Measurements from ENCODE around the gene PSMF1.
"Not testable (repeated sequence)": the region's sequence is repeated elsewhere in the genome, so short reads cannot be mapped to it uniquely, and the experiment has no call there.

PSMF1 gene

DNA sequence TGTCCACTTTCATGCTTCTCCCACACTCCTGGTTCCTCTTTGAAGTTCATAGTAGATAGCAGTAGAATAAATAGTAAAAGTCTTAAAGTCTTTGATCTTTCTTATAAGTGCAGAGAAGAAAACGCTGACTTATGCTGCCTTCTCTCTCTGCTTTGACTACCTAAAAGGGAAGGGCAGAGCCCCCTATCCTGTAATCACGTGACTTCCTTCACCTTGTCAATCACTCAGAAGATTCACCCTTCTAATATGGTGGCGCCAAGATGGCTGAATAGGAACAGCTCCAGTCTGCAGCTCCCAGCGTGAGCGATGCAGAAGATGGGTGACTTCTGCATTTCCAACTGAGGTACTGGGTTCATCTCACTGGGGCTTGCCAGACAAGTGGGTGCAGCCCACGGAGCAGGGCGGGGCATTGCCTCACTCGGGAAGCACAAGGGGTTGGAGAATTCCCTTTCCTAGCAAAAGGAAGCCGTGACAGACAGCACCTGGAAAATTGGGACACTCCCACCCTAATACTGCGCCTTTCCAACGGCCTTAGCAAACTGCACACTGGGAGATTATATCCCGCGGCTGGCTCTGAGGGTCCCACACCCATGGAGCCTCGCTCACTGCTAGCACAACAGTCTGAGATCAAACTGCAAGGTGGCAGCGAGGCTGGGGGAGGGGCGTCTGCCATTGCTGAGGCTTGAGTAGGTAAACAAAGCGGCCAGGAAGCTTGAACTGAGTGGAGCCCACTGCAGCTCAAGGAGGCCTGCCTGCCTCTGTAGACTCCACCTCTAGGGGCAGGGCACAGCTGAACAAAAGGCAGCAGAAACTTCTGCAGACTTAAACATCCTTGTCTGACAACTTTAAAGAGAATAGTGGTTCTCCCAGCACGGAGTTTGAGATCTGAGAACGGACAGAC lies 98.4 kb downstream of the PSMF1 start:
- not testable (repeated sequence) for DNase-seq

Measured in stimulated activated CD4-positive, alpha-beta T cell treated with anti-CD3 and anti-CD28 coated beads, Interleukin-15, amount 100 ng/mL, for 24 hours (primary cell).